HepG2 (cell line): ENCODE measurements around the gene GPAT3. TPM values are rescaled to one million over a fixed set of nuclear protein-coding genes. Genes with fewer than 3 reads are reported as not detected.

ENCODE experiments used
- ATAC-seq: fragments of 200-7000 bp; cut with Tn5 transposase; 3 replicates; pipeline ENCODE4 v1.9.1; 2020; ENCODE audit warnings: mild to moderate bottlenecking, moderate library complexity
- BruUV-seq: library from RNA; stranded (reverse); fragments of 400-500 nt; replicated peaks from 2 replicates; lab custom pipeline; 2021; lab: Mats Ljungman, UMichigan
- CTCF ChIA-PET: fragments of 300-600 bp; formaldehyde crosslinking; extraction: SDS; loops from one replicate; lab custom pipeline; 2021; ENCODE audit warnings: low total read pairs, inconsistent platforms, low intra/inter-chr PET ratio; lab: Yijun Ruan, JAX
- POLR2A ChIA-PET: fragments of 350-600 bp; sonication (Branson Sonifier 250); formaldehyde crosslinking; loops from one replicate; lab custom pipeline; 2020; ENCODE audit warnings: antibody characterized with exemption, inconsistent platforms; lab: Yijun Ruan, JAX
- DNase-seq: peaks from one replicate; pipeline ENCODE4 v3.0.0-alpha.2; 2015; ENCODE audit warnings: low spot score
- FAIRE-seq: peaks from 3 replicates; lab custom pipeline; 2011; peaks lifted over from hg19 to GRCh38; lab: Jason Lieb, UNC
- H2AFZ ChIP-seq: one replicate; pipeline ENCODE4 v1.6.1; 2011; ENCODE audit warnings: low read length, inconsistent platforms
- H3K27ac ChIP-seq: fragments of 300-600 bp; 3 replicates; pipeline ENCODE4 v1.8.0; 2011; ENCODE audit warnings: mixed run types, mild to moderate bottlenecking, mixed read lengths, low read length, inconsistent platforms; ENCODE audit not compliant: insufficient read depth; ENCODE audit errors: extremely low read length
- H3K27me3 ChIP-seq, 2 experiments: fragments of 200-600 bp in 1 of 2; 2 replicates in 1 of 2; 3 replicates in 1 of 2; pipeline versions ENCODE4 v1.6.0 to v1.8.0; 2011; ENCODE audit warnings: low read length in 2 of 2, mild to moderate bottlenecking in 2 of 2, moderate library complexity in 2 of 2, inconsistent platforms in 1 of 2; ENCODE audit not compliant: insufficient read depth in 2 of 2, control insufficient read depth in 1 of 2
- H3K36me3 ChIP-seq, 2 experiments: fragments of 200-600 bp in 1 of 2; replicated peaks in 1 of 2; 2 replicates in 1 of 2; 3 replicates in 1 of 2; pipeline versions ENCODE4 v1.5.1 to v1.8.0; 2011; ENCODE audit warnings: low read length in 2 of 2, inconsistent platforms in 1 of 2; ENCODE audit not compliant: insufficient read depth in 2 of 2, control insufficient read depth in 1 of 2
- H3K4me1 ChIP-seq: 2 replicates; pipeline ENCODE4 v1.5.1; 2012; ENCODE audit warnings: low read length, inconsistent platforms; ENCODE audit not compliant: insufficient read depth
- H3K4me2 ChIP-seq: 2 replicates; pipeline ENCODE4 v1.6.0; 2011; ENCODE audit warnings: low read depth, low read length, inconsistent platforms
- H3K4me3 ChIP-seq, 3 experiments: fragments of 200-600 bp in 1 of 3; sonication (generic), shearing (Covaris generic) in 1 of 3; replicated peaks in 1 of 3; 2 replicates each; pipeline ENCODE4 v1.5.1; 2011 to 2016; ENCODE audit warnings: low read length in 3 of 3, inconsistent platforms in 2 of 3, low read depth in 2 of 3, mild to moderate bottlenecking in 2 of 3, control low read depth in 1 of 3, mixed read lengths in 1 of 3; ENCODE audit not compliant: insufficient read depth in 1 of 3
- H3K79me2 ChIP-seq: one replicate; pipeline ENCODE4 v1.6.1; 2011; ENCODE audit warnings: low read length, inconsistent platforms; ENCODE audit not compliant: insufficient read depth
- H3K9ac ChIP-seq: 2 replicates; pipeline ENCODE4 v1.6.0; 2011; ENCODE audit warnings: mild to moderate bottlenecking, low read depth, low read length, inconsistent platforms; ENCODE audit not compliant: insufficient read depth
- H3K9me3 ChIP-seq: 2 replicates; pipeline ENCODE4 v1.5.1; 2012; ENCODE audit warnings: mild to moderate bottlenecking, low read length
- H4K20me1 ChIP-seq: 2 replicates; pipeline ENCODE4 v1.6.0; 2011; ENCODE audit warnings: inconsistent platforms, mild to moderate bottlenecking, low read length, moderate library complexity; ENCODE audit not compliant: insufficient read depth
- ADNP ChIP-seq: sonication (generic); formaldehyde crosslinking; IDR thresholded peaks from 2 replicates; pipeline ENCODE4 v1.4.0; 2020; ENCODE audit warnings: missing genetic modification reagents
- BRD4 ChIP-seq: sonication (generic); formaldehyde crosslinking; IDR thresholded peaks from 2 replicates; pipeline ENCODE4 v1.4.0; 2020; ENCODE audit warnings: missing genetic modification reagents
- DPF2 ChIP-seq: sonication (generic); formaldehyde crosslinking; IDR thresholded peaks from 2 replicates; pipeline ENCODE4 v1.4.0; 2020; ENCODE audit warnings: mild to moderate bottlenecking, low read depth, missing genetic modification reagents, borderline replicate concordance
- FOXM1 ChIP-seq: sonication (generic); formaldehyde crosslinking; IDR thresholded peaks from 2 replicates; pipeline ENCODE4 v1.5.0; 2020; ENCODE audit warnings: missing genetic modification reagents
- FOXO1 ChIP-seq: sonication (generic); formaldehyde crosslinking; IDR thresholded peaks from 2 replicates; pipeline ENCODE4 v1.4.0; 2020; ENCODE audit warnings: missing genetic modification reagents
- MZF1 ChIP-seq: sonication (generic); formaldehyde crosslinking; IDR thresholded peaks from 2 replicates; pipeline ENCODE4 v1.8.1; 2023; ENCODE audit warnings: mild to moderate bottlenecking, missing genetic modification reagents, borderline replicate concordance
- PRMT3 ChIP-seq: sonication (generic); formaldehyde crosslinking; IDR thresholded peaks from 2 replicates; pipeline ENCODE4 v1.8.1; 2022; ENCODE audit warnings: low read depth, mild to moderate bottlenecking, moderate library complexity, missing genetic modification reagents, borderline replicate concordance
- RXRB ChIP-seq: IDR thresholded peaks from 2 replicates; pipeline ENCODE4 v1.6.1; 2016; ENCODE audit warnings: borderline replicate concordance, missing genetic modification reagents, missing compliant biosample characterization
- TARDBP ChIP-seq: sonication (generic); formaldehyde crosslinking; IDR thresholded peaks from 2 replicates; pipeline ENCODE4 v1.8.0; 2022; ENCODE audit warnings: mild to moderate bottlenecking, missing genetic modification reagents
- ZNF260 ChIP-seq: sonication (generic); formaldehyde crosslinking; IDR thresholded peaks from 2 replicates; pipeline ENCODE4 v1.4.0; 2020; ENCODE audit warnings: missing genetic modification reagents, low read depth, mild to moderate bottlenecking, borderline replicate concordance
- ZNF615 ChIP-seq: sonication (generic); formaldehyde crosslinking; IDR thresholded peaks from 2 replicates; pipeline ENCODE4 v1.5.0; 2020; ENCODE audit warnings: mild to moderate bottlenecking, missing genetic modification reagents, borderline replicate concordance
- WGBS: methylation state at CpG from one replicate; pipeline ENCODE4 v1.1.6; 2017; ENCODE audit warnings: low lambda C conversion rate; 5-methylcytosine and 5-hydroxymethylcytosine counted together
- in situ Hi-C: cut with HindIII; loops from 2 replicates; pipeline ENCODE4 v1.10.0; 2017; ENCODE audit warnings: low pct_unique_long_range_greater_than_20kb; ENCODE audit not compliant: extremely low pct_ligation_motif_present
- intact Hi-C: fragments of 100-400 bp; cut with micrococcal nuclease; formaldehyde crosslinking; loops from one replicate; pipeline ENCODE4 v1.10.0; 2022; ENCODE audit not compliant: unreplicated experiment
- polyA plus RNA-seq, 8 experiments: library from polyadenylated mRNA; depleted of rRNA in 3 of 8; stranded (reverse) in 7 of 8; unstranded in 1 of 8; fragments of >200 nt; fragmentation: Illumina TruSeq in 4 of 8; extraction: Trizol in 4 of 8; gene quantifications; 2 replicates each; pipeline versions ENCODE4 v1.2.1 to v1.2.3, GENCODE V29; 2011 to 2016; ENCODE audit warnings: low read depth in 4 of 8, missing spikeins in 1 of 8, mixed read lengths in 1 of 8; ENCODE audit not compliant: insufficient read depth in 1 of 8
- total RNA-seq, 5 experiments: library from RNA; depleted of rRNA; stranded (reverse); fragments of >200 nt; fragmentation: Illumina TruSeq; extraction: Trizol; gene quantifications; 2 replicates each; pipeline ENCODE4 v1.2.3, GENCODE V29; 2016; ENCODE audit warnings: low read depth in 1 of 5
- TF ChIP-seq, protein P1 (sequence below): sonication (generic); formaldehyde crosslinking; IDR thresholded peaks from 2 replicates; pipeline ENCODE4 v1.4.0; 2020; ENCODE audit warnings: low read depth, mild to moderate bottlenecking, missing genetic modification reagents
- TF ChIP-seq, protein P2 (sequence below): sonication (generic); formaldehyde crosslinking; IDR thresholded peaks from 2 replicates; pipeline ENCODE4 v1.9.0; 2021; ENCODE audit warnings: missing genetic modification reagents, mild to moderate bottlenecking, borderline replicate concordance
- TF ChIP-seq, protein P3 (sequence below): sonication (generic); formaldehyde crosslinking; IDR thresholded peaks from 2 replicates; pipeline ENCODE4 v1.5.1; 2020; ENCODE audit warnings: missing genetic modification reagents, mild to moderate bottlenecking, borderline replicate concordance
- TF ChIP-seq, protein P4 (sequence below): conservative IDR thresholded peaks from 2 replicates; pipeline ENCODE4 v1.6.1; 2018; ENCODE audit warnings: missing genetic modification reagents
- TF ChIP-seq, protein P5 (sequence below): sonication (generic); formaldehyde crosslinking; IDR thresholded peaks from 2 replicates; pipeline ENCODE4 v1.5.0; 2020; ENCODE audit warnings: missing genetic modification reagents

Gene GPAT3
- total and polyA plus RNA-seq, 2 of the 13 experiments (the other 11 are each of a cell fraction or from before 2014, with no cell fraction given): 2.4 to 2.6 TPM

DNA sequence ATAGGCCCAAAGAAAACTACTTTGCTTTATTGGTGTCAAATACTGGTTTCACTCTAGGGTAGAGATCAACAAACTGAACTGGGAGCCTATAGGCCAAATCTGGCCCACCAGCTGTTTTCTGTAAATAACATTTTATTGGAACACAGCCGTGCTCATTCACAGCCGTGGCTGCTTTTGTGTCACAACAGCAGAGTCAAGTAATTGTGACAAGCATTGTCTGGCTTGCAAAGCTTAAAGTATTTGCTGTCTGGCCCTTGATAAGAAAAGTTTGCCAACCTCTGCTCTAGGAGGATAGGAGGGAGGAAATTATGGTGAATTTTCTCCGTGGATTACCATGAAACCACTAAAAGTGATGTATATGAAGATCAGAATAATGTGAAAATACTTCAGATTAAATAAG lies 53.4 kb downstream of the GPAT3 start (continued):
- TF ChIP-seq, protein P1, sequence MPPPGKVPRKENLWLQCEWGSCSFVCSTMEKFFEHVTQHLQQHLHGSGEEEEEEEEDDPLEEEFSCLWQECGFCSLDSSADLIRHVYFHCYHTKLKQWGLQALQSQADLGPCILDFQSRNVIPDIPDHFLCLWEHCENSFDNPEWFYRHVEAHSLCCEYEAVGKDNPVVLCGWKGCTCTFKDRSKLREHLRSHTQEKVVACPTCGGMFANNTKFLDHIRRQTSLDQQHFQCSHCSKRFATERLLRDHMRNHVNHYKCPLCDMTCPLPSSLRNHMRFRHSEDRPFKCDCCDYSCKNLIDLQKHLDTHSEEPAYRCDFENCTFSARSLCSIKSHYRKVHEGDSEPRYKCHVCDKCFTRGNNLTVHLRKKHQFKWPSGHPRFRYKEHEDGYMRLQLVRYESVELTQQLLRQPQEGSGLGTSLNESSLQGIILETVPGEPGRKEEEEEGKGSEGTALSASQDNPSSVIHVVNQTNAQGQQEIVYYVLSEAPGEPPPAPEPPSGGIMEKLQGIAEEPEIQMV (CRISPR knock-in tag): no peak
- TF ChIP-seq PRMT3: no peak

DNA sequence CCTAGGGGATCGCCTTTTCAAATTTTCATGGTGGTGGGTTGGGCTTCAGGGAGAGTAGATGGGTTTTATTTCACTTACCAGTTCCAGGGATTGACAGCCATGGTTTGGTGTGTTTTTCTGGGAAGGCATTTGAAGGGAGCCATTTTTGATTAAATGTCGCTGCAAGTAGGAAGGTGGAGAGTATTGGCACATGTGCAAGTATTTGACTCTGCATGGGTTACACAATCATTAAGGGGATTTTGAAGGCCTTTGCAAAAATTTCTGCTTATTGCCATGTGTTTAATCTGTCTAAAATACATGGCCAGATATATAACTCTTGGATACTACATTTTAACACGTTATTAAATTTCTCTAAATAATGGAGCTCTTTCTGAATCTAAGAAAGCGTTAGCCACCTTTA lies 55.1 kb downstream of the GPAT3 start:
- no peaks in the 10 kb centered on the region for H3K79me2 ChIP-seq
- TF ChIP-seq, protein P2, sequence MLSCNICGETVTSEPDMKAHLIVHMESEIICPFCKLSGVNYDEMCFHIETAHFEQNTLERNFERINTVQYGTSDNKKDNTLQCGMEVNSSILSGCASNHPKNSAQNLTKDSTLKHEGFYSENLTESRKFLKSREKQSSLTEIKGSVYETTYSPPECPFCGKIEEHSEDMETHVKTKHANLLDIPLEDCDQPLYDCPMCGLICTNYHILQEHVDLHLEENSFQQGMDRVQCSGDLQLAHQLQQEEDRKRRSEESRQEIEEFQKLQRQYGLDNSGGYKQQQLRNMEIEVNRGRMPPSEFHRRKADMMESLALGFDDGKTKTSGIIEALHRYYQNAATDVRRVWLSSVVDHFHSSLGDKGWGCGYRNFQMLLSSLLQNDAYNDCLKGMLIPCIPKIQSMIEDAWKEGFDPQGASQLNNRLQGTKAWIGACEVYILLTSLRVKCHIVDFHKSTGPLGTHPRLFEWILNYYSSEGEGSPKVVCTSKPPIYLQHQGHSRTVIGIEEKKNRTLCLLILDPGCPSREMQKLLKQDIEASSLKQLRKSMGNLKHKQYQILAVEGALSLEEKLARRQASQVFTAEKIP: no peak
- TF ChIP-seq FOXM1 (CRISPR knock-in tag): no peak
- no peak for TF ChIP-seq FOXO1 (CRISPR knock-in tag)
- no peak for TF ChIP-seq BRD4
- no peak for TF ChIP-seq ZNF615 (CRISPR knock-in tag)
- TF ChIP-seq TARDBP (CRISPR knock-in tag): no peak
- TF ChIP-seq RXRB (CRISPR knock-in tag): no peak
- TF ChIP-seq, protein P3, sequence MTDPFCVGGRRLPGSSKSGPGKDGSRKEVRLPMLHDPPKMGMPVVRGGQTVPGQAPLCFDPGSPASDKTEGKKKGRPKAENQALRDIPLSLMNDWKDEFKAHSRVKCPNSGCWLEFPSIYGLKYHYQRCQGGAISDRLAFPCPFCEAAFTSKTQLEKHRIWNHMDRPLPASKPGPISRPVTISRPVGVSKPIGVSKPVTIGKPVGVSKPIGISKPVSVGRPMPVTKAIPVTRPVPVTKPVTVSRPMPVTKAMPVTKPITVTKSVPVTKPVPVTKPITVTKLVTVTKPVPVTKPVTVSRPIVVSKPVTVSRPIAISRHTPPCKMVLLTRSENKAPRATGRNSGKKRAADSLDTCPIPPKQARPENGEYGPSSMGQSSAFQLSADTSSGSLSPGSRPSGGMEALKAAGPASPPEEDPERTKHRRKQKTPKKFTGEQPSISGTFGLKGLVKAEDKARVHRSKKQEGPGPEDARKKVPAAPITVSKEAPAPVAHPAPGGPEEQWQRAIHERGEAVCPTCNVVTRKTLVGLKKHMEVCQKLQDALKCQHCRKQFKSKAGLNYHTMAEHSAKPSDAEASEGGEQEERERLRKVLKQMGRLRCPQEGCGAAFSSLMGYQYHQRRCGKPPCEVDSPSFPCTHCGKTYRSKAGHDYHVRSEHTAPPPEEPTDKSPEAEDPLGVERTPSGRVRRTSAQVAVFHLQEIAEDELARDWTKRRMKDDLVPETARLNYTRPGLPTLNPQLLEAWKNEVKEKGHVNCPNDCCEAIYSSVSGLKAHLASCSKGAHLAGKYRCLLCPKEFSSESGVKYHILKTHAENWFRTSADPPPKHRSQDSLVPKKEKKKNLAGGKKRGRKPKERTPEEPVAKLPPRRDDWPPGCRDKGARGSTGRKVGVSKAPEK (CRISPR knock-in tag): no peak
- no peak for TF ChIP-seq ZNF260 (CRISPR knock-in tag)
- TF ChIP-seq DPF2 (CRISPR knock-in tag): no peak
- no peak for TF ChIP-seq ADNP (CRISPR knock-in tag)
- no peak for TF ChIP-seq MZF1 (CRISPR knock-in tag)
- TF ChIP-seq, protein P4, sequence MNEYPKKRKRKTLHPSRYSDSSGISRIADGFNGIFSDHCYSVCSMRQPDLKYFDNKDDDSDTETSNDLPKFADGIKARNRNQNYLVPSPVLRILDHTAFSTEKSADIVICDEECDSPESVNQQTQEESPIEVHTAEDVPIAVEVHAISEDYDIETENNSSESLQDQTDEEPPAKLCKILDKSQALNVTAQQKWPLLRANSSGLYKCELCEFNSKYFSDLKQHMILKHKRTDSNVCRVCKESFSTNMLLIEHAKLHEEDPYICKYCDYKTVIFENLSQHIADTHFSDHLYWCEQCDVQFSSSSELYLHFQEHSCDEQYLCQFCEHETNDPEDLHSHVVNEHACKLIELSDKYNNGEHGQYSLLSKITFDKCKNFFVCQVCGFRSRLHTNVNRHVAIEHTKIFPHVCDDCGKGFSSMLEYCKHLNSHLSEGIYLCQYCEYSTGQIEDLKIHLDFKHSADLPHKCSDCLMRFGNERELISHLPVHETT (CRISPR knock-in tag): no peak
- TF ChIP-seq, protein P5, sequence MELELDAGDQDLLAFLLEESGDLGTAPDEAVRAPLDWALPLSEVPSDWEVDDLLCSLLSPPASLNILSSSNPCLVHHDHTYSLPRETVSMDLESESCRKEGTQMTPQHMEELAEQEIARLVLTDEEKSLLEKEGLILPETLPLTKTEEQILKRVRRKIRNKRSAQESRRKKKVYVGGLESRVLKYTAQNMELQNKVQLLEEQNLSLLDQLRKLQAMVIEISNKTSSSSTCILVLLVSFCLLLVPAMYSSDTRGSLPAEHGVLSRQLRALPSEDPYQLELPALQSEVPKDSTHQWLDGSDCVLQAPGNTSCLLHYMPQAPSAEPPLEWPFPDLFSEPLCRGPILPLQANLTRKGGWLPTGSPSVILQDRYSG: no peak

More for the DNA sequence above, 55.1 kb downstream of the GPAT3 start:
- H3K4me3 ChIP-seq: no peak overlapping the region
- H3K36me3 ChIP-seq: no peaks in the 10 kb centered on the region
- no peaks in the 10 kb centered on the region for H3K9me3 ChIP-seq
- no peak overlapping the region for H3K9ac ChIP-seq
- DNase-seq: no peak
- no peak overlapping the region for H3K27ac ChIP-seq
- ChIA-PET CTCF (no interaction called here), POLR2A (no interaction called here)
- ATAC-seq: no peak
- H4K20me1 ChIP-seq: no peaks in the 10 kb centered on the region
- no TSS peak for BruUV-seq
- intact Hi-C loops (no loop called here), in situ Hi-C loops (no loop called here)
- no peaks in the 10 kb centered on the region for H3K4me1 ChIP-seq
- 96% methylated on average over 4 of the region's 4 CpGs for WGBS
- no peak overlapping the region for H2AFZ ChIP-seq
- H3K27me3 ChIP-seq: no peaks in the 10 kb centered on the region; a peak in 1 of 5 replicates
- no peak for FAIRE-seq
- no peak overlapping the region for H3K4me2 ChIP-seq
